ENCODE measurements around the gene ABCC5.

ABCC5 gene

GRCh38 chr3:183921096-183921495 lies 96.6 kb downstream of the ABCC5 start:
- H3K4me3 ChIP-seq (ENCODE audit: low read depth, low read length): no peak overlapping the region
- no peak for DNase-seq (ENCODE audit: low read depth)
- TF ChIP-seq POLR2A (IDR thresholded peaks at IDR 0.05; ENCODE audit: extremely low read depth, insufficient read length): no peak
- no peak for TF ChIP-seq MAX (IDR thresholded peaks at IDR 0.05; ENCODE audit: low read depth, low read length)
- TF ChIP-seq MYC (IDR thresholded peaks at IDR 0.05; ENCODE audit: low read depth, low read length): no peak
- TF ChIP-seq CTCF (IDR thresholded peaks at IDR 0.05; ENCODE audit: low read depth, low read length): no peak

- DNase-seq (ENCODE audit: low read depth): no peak
Observed at GRCh38 chr3:183920416-183920815, 97.3 kb downstream of the ABCC5 start.

GRCh38 chr3:183918178-183918577 lies 99.5 kb downstream of the ABCC5 start:
- TF ChIP-seq MYC (IDR thresholded peaks at IDR 0.05; ENCODE audit: low read depth, low read length): no peak
- TF ChIP-seq CTCF (IDR thresholded peaks at IDR 0.05; ENCODE audit: low read depth, low read length): no peak
- no peak for TF ChIP-seq MAX (IDR thresholded peaks at IDR 0.05; ENCODE audit: low read depth, low read length)
- no peak for TF ChIP-seq POLR2A (IDR thresholded peaks at IDR 0.05; ENCODE audit: extremely low read depth, insufficient read length)
- DNase-seq (ENCODE audit: low read depth): no peak
- no peak overlapping the region for H3K4me3 ChIP-seq (ENCODE audit: low read depth, low read length)

More at GRCh38 chr3:183920416-183920815, 97.3 kb downstream of the ABCC5 start:
- no peak overlapping the region for H3K4me3 ChIP-seq (ENCODE audit: low read depth, low read length)
- TF ChIP-seq MAX (IDR thresholded peaks at IDR 0.05; ENCODE audit: low read depth, low read length) (no peak), CTCF (IDR thresholded peaks at IDR 0.05; ENCODE audit: low read depth, low read length) (no peak), MYC (IDR thresholded peaks at IDR 0.05; ENCODE audit: low read depth, low read length) (no peak), POLR2A (IDR thresholded peaks at IDR 0.05; ENCODE audit: extremely low read depth, insufficient read length) (no peak)

GRCh38 chr3:183917776-183918175 lies 99.9 kb downstream of the ABCC5 start:
- no peak for TF ChIP-seq POLR2A (IDR thresholded peaks at IDR 0.05; ENCODE audit: extremely low read depth, insufficient read length)
- no peak for TF ChIP-seq CTCF (IDR thresholded peaks at IDR 0.05; ENCODE audit: low read depth, low read length)
- TF ChIP-seq MYC (IDR thresholded peaks at IDR 0.05; ENCODE audit: low read depth, low read length): no peak
- no peak for TF ChIP-seq MAX (IDR thresholded peaks at IDR 0.05; ENCODE audit: low read depth, low read length)
- DNase-seq (ENCODE audit: low read depth): no peak
- no peak overlapping the region for H3K4me3 ChIP-seq (ENCODE audit: low read depth, low read length)

GRCh38 chr3:183914856-183915255 lies 102.8 kb downstream of the ABCC5 start:
- no peak overlapping the region for H3K4me3 ChIP-seq (ENCODE audit: low read depth, low read length)
- TF ChIP-seq MYC (IDR thresholded peaks at IDR 0.05; ENCODE audit: low read depth, low read length) (no peak), CTCF (IDR thresholded peaks at IDR 0.05; ENCODE audit: low read depth, low read length) (no peak), POLR2A (IDR thresholded peaks at IDR 0.05; ENCODE audit: extremely low read depth, insufficient read length) (no peak), MAX (IDR thresholded peaks at IDR 0.05; ENCODE audit: low read depth, low read length) (no peak)
- DNase-seq (ENCODE audit: low read depth): no peak

- no peak for TF ChIP-seq CTCF (IDR thresholded peaks at IDR 0.05; ENCODE audit: low read depth, low read length)
- TF ChIP-seq MYC (IDR thresholded peaks at IDR 0.05; ENCODE audit: low read depth, low read length): no peak
- no peak for TF ChIP-seq MAX (IDR thresholded peaks at IDR 0.05; ENCODE audit: low read depth, low read length)
- no peak for TF ChIP-seq POLR2A (IDR thresholded peaks at IDR 0.05; ENCODE audit: extremely low read depth, insufficient read length)
- no peak overlapping the region for H3K4me3 ChIP-seq (ENCODE audit: low read depth, low read length)
- no peak for DNase-seq (ENCODE audit: low read depth)
Observed at GRCh38 chr3:183913580-183913920, 104.1 kb downstream of the ABCC5 start.

All from NB4 (cell line).